Measurements from ENCODE around the gene HLA-DPB1. TPM values are rescaled to one million over a fixed set of nuclear protein-coding genes. Genes with fewer than 3 reads are reported as not detected.
"Not testable (repeated sequence)": the region's sequence is repeated elsewhere in the genome, so short reads cannot be mapped to it uniquely, and the experiment has no call there.

The HLA-DPB1 gene
- total RNA-seq, 2 experiments from 2014 or later: 43.4 to 44.7 TPM

- ATAC-seq (ENCODE audit: low read depth): no peak
- no peaks in the 10 kb centered on the region for H3K4me1 Mint-ChIP-seq
- no peak overlapping the region for H3K4me3 Mint-ChIP-seq
- H3K27ac Mint-ChIP-seq: no peak overlapping the region
- no peaks in the 10 kb centered on the region for H3K9me3 Mint-ChIP-seq
- POLR2A ChIA-PET: no interaction called here
- no peaks in the 10 kb centered on the region for H3K36me3 Mint-ChIP-seq
- DNase-seq: no peak
- H3K27me3 Mint-ChIP-seq: peaks cover 30% of the 10 kb centered on the region
These were observed 18.3 kb upstream of the HLA-DPB1 start for GRCh38 chr6:33057222-33058150.

GRCh38 chr6:33061987-33062386, 13.8 kb upstream of the HLA-DPB1 start:
- Mint-ChIP-seq H3K4me3 (no peak overlapping the region), H3K27me3 (peaks cover 35% of the 10 kb centered on the region), H3K4me1 (no peaks in the 10 kb centered on the region), H3K27ac (no peak overlapping the region), H3K9me3 (no peaks in the 10 kb centered on the region), H3K36me3 (no peaks in the 10 kb centered on the region)
- POLR2A ChIA-PET: no interaction called here
- DNase-seq (no peak), ATAC-seq (ENCODE audit: low read depth) (no peak)

- peaks cover 25% of the 10 kb centered on the region for H3K27me3 Mint-ChIP-seq
- H3K4me3 Mint-ChIP-seq; ATAC-seq (ENCODE audit: low read depth); DNase-seq; H3K4me1 Mint-ChIP-seq; H3K27ac Mint-ChIP-seq; POLR2A ChIA-PET; H3K36me3 Mint-ChIP-seq; H3K9me3 Mint-ChIP-seq: not testable (repeated sequence)
These were observed 12.4 kb upstream of the HLA-DPB1 start for GRCh38 chr6:33063435-33063834.

GRCh38 chr6:33064723-33065122, 11.1 kb upstream of the HLA-DPB1 start:
- Mint-ChIP-seq H3K9me3 (no peaks in the 10 kb centered on the region), H3K36me3 (peaks cover 9% of the 10 kb centered on the region), H3K27ac (no peak overlapping the region), H3K4me1 (no peaks in the 10 kb centered on the region), H3K4me3 (no peak overlapping the region), H3K27me3 (peaks cover 22% of the 10 kb centered on the region)
- no peak for ATAC-seq (ENCODE audit: low read depth)
- DNase-seq: no peak
- POLR2A ChIA-PET: no interaction called here

GRCh38 chr6:33065312-33065711, 10.5 kb upstream of the HLA-DPB1 start:
- no peaks in the 10 kb centered on the region for H3K9me3 Mint-ChIP-seq
- peaks cover 22% of the 10 kb centered on the region for H3K27me3 Mint-ChIP-seq
- H3K4me1 Mint-ChIP-seq: no peaks in the 10 kb centered on the region
- H3K36me3 Mint-ChIP-seq: peaks cover 9% of the 10 kb centered on the region
- no peak overlapping the region for H3K4me3 Mint-ChIP-seq
- POLR2A ChIA-PET: no interaction called here
- no peak for DNase-seq
- H3K27ac Mint-ChIP-seq: no peak overlapping the region
- ATAC-seq (ENCODE audit: low read depth): no peak

- H3K9me3 Mint-ChIP-seq: no peaks in the 10 kb centered on the region
- peaks cover 9% of the 10 kb centered on the region for H3K36me3 Mint-ChIP-seq
- H3K4me1 Mint-ChIP-seq: peaks cover 5% of the 10 kb centered on the region
- no peak for ATAC-seq (ENCODE audit: low read depth)
- no peak for DNase-seq
- no peak overlapping the region for H3K27ac Mint-ChIP-seq
- H3K4me3 Mint-ChIP-seq: no peak overlapping the region
- peaks cover 22% of the 10 kb centered on the region for H3K27me3 Mint-ChIP-seq
- POLR2A ChIA-PET: no interaction called here
These were observed 8.8 kb upstream of the HLA-DPB1 start for GRCh38 chr6:33066917-33067521.

- Mint-ChIP-seq H3K4me3 (no peak overlapping the region), H3K9me3 (no peaks in the 10 kb centered on the region), H3K36me3 (peaks cover 9% of the 10 kb centered on the region), H3K27ac (no peak overlapping the region), H3K27me3 (peaks cover 10% of the 10 kb centered on the region), H3K4me1 (peaks cover 16% of the 10 kb centered on the region)
- ATAC-seq (ENCODE audit: low read depth) (no peak), DNase-seq (no peak)
- POLR2A ChIA-PET: no interaction called here
These were observed 6.6 kb upstream of the HLA-DPB1 start for GRCh38 chr6:33069021-33069738.

GRCh38 chr6:33070909-33071308, 4.9 kb upstream of the HLA-DPB1 start:
- H3K4me3 Mint-ChIP-seq: no peak overlapping the region
- H3K27ac Mint-ChIP-seq: no peak overlapping the region
- peaks cover 24% of the 10 kb centered on the region for H3K4me1 Mint-ChIP-seq
- H3K27me3 Mint-ChIP-seq: peaks cover 6% of the 10 kb centered on the region
- no peak for DNase-seq
- H3K9me3 Mint-ChIP-seq: no peaks in the 10 kb centered on the region
- peaks cover 9% of the 10 kb centered on the region for H3K36me3 Mint-ChIP-seq
- POLR2A ChIA-PET: no interaction called here
- no peak for ATAC-seq (ENCODE audit: low read depth)

GRCh38 chr6:33071569-33071968, 4.2 kb upstream of the HLA-DPB1 start:
- POLR2A ChIA-PET: no interaction called here
- peak overlapping the region; percentile 3 for H3K4me3 Mint-ChIP-seq
- no peak for ATAC-seq (ENCODE audit: low read depth)
- no peak overlapping the region for H3K27ac Mint-ChIP-seq
- H3K4me1 Mint-ChIP-seq: peaks cover 29% of the 10 kb centered on the region
- peaks cover 9% of the 10 kb centered on the region for H3K36me3 Mint-ChIP-seq
- DNase-seq: no peak
- H3K9me3 Mint-ChIP-seq: no peaks in the 10 kb centered on the region
- H3K27me3 Mint-ChIP-seq: peaks cover 5% of the 10 kb centered on the region

GRCh38 chr6:33072508-33073100, 3.2 kb upstream of the HLA-DPB1 start:
- ATAC-seq (ENCODE audit: low read depth) (no peak), DNase-seq (no peak)
- Mint-ChIP-seq H3K36me3 (peaks cover 5% of the 10 kb centered on the region), H3K4me3 (peak overlapping the region; percentile 48), H3K27ac (no peak overlapping the region), H3K27me3 (peaks cover 4% of the 10 kb centered on the region), H3K9me3 (no peaks in the 10 kb centered on the region), H3K4me1 (peaks cover 35% of the 10 kb centered on the region)
- POLR2A ChIA-PET: interaction anchor here (0.9 to 1.6 kb wide), 3 partner anchors 101 to 723 kb away, joined by 3 to 4 read pairs (median 4); partner anchors contain the start of gene RING1

- H3K9me3 Mint-ChIP-seq: no peaks in the 10 kb centered on the region
- H3K27ac Mint-ChIP-seq: peak within 1 kb of the TSS; percentile 46
- peaks cover 36% of the 10 kb centered on the region for H3K4me1 Mint-ChIP-seq
- peak within 1 kb of the TSS; percentile 87 for H3K4me3 Mint-ChIP-seq
- peaks cover 3% of the 10 kb centered on the region for H3K36me3 Mint-ChIP-seq
- POLR2A ChIA-PET: interaction anchor here (0.6 to 1.6 kb wide), 4 partner anchors 24 to 722 kb away, joined by 3 to 4 read pairs (median 4); partner anchors contain the start of genes RING1 and WDR46
- DNase-seq (no peak), ATAC-seq (ENCODE audit: low read depth) (peak; percentile 60)
- peaks cover 3% of the 10 kb centered on the region for H3K27me3 Mint-ChIP-seq
These were observed 2.3 kb upstream of the HLA-DPB1 start, which contains the start of gene HLA-DPA1 for GRCh38 chr6:33073431-33073871. HLA-DPA1 (minus strand) TSS chr6:33073649.

GRCh38 chr6:33075208-33075567, 602 bp upstream of the HLA-DPB1 start:
- no peaks in the 10 kb centered on the region for H3K36me3 Mint-ChIP-seq
- H3K9me3 Mint-ChIP-seq: no peaks in the 10 kb centered on the region
- no peak for DNase-seq
- POLR2A ChIA-PET: interaction anchor here (1.0 to 1.6 kb wide), 3 partner anchors 75 to 181 kb away, joined by 3 to 4 read pairs (median 3); no protein-coding TSS in a partner anchor
- peaks cover 39% of the 10 kb centered on the region for H3K4me1 Mint-ChIP-seq
- peak overlapping the region; percentile 76 for H3K27ac Mint-ChIP-seq
- peaks cover 3% of the 10 kb centered on the region for H3K27me3 Mint-ChIP-seq
- no peak for ATAC-seq (ENCODE audit: low read depth)
- H3K4me3 Mint-ChIP-seq: peak overlapping the region; percentile 83

- DNase-seq: no peak
- no peaks in the 10 kb centered on the region for H3K9me3 Mint-ChIP-seq
- peaks cover 3% of the 10 kb centered on the region for H3K27me3 Mint-ChIP-seq
- H3K27ac Mint-ChIP-seq: peak overlapping the region; percentile 76
- H3K36me3 Mint-ChIP-seq: no peaks in the 10 kb centered on the region
- peaks cover 46% of the 10 kb centered on the region for H3K4me1 Mint-ChIP-seq
- POLR2A ChIA-PET: interaction anchor here (1.2 to 1.6 kb wide), 2 partner anchors 76 to 182 kb away, joined by 3 read pairs; no protein-coding TSS in a partner anchor
- ATAC-seq (ENCODE audit: low read depth): no peak
- peak overlapping the region; percentile 83 for H3K4me3 Mint-ChIP-seq
These were observed 680 bp downstream of the HLA-DPB1 start for GRCh38 chr6:33076406-33076934.

Data from activated naive CD8-positive, alpha-beta T cell treated with anti-CD3 and anti-CD28 coated beads, Interleukin-2, amount 10 ng/mL, durations not matched to agents 7 days and 5 days (primary cell).